ENCODE results near the gene ADARB1.

Gene ADARB1

GRCh38 chr21:45052960-45053359 is 21.4 kb upstream of the ADARB1 start:
- Histone ChIP-seq H3K36me3 (ENCODE audit: control insufficient read depth, insufficient read depth, low read length) (no peaks in the 10 kb centered on the region), H3K4me1 (ENCODE audit: control insufficient read depth, insufficient read depth, low read length) (peaks cover 2% of the 10 kb centered on the region), H3K9ac (ENCODE audit: low read depth, low read length) (no peak overlapping the region), H3K4me3 (ENCODE audit: low read depth, low read length) (no peak overlapping the region), H3K9me3 (ENCODE audit: control insufficient read depth, insufficient read depth, low read length) (no peaks in the 10 kb centered on the region), H3K27me3 (ENCODE audit: control insufficient read depth, insufficient read depth, low read length) (no peaks in the 10 kb centered on the region)

- H3K27me3 ChIP-seq (ENCODE audit: control insufficient read depth, insufficient read depth, low read length) = no peaks in the 10 kb centered on the region
- H3K4me1 ChIP-seq (ENCODE audit: control insufficient read depth, insufficient read depth, low read length) = peaks cover 2% of the 10 kb centered on the region
- no peak overlapping the region for H3K4me3 ChIP-seq (ENCODE audit: low read depth, low read length)
- no peak overlapping the region for H3K9ac ChIP-seq (ENCODE audit: low read depth, low read length)
- H3K9me3 ChIP-seq (ENCODE audit: control insufficient read depth, insufficient read depth, low read length) = no peaks in the 10 kb centered on the region
- no peaks in the 10 kb centered on the region for H3K36me3 ChIP-seq (ENCODE audit: control insufficient read depth, insufficient read depth, low read length)
Observed at GRCh38 chr21:45053561-45054226, 20.7 kb upstream of the ADARB1 start.

- Histone ChIP-seq H3K4me1 (ENCODE audit: control insufficient read depth, insufficient read depth, low read length) (peaks cover 2% of the 10 kb centered on the region), H3K9me3 (ENCODE audit: control insufficient read depth, insufficient read depth, low read length) (no peaks in the 10 kb centered on the region), H3K36me3 (ENCODE audit: control insufficient read depth, insufficient read depth, low read length) (no peaks in the 10 kb centered on the region), H3K4me3 (ENCODE audit: low read depth, low read length) (no peak overlapping the region), H3K27me3 (ENCODE audit: control insufficient read depth, insufficient read depth, low read length) (no peaks in the 10 kb centered on the region), H3K9ac (ENCODE audit: low read depth, low read length) (no peak overlapping the region)
Observed at GRCh38 chr21:45054227-45054926, 20.0 kb upstream of the ADARB1 start.

GRCh38 chr21:45054927-45055612 is 19.3 kb upstream of the ADARB1 start:
- Histone ChIP-seq H3K9me3 (ENCODE audit: control insufficient read depth, insufficient read depth, low read length) (no peaks in the 10 kb centered on the region), H3K4me1 (ENCODE audit: control insufficient read depth, insufficient read depth, low read length) (peaks cover 2% of the 10 kb centered on the region), H3K27me3 (ENCODE audit: control insufficient read depth, insufficient read depth, low read length) (no peaks in the 10 kb centered on the region), H3K36me3 (ENCODE audit: control insufficient read depth, insufficient read depth, low read length) (no peaks in the 10 kb centered on the region), H3K9ac (ENCODE audit: low read depth, low read length) (peak overlapping the region; percentile 14), H3K4me3 (ENCODE audit: low read depth, low read length) (no peak overlapping the region)

- Histone ChIP-seq H3K9ac (ENCODE audit: low read depth, low read length) (no peak overlapping the region), H3K4me3 (ENCODE audit: low read depth, low read length) (no peak overlapping the region), H3K36me3 (ENCODE audit: control insufficient read depth, insufficient read depth, low read length) (no peaks in the 10 kb centered on the region), H3K9me3 (ENCODE audit: control insufficient read depth, insufficient read depth, low read length) (no peaks in the 10 kb centered on the region), H3K4me1 (ENCODE audit: control insufficient read depth, insufficient read depth, low read length) (peaks cover 2% of the 10 kb centered on the region), H3K27me3 (ENCODE audit: control insufficient read depth, insufficient read depth, low read length) (no peaks in the 10 kb centered on the region)
Observed at GRCh38 chr21:45055861-45056260, 18.5 kb upstream of the ADARB1 start.

- Histone ChIP-seq H3K9me3 (ENCODE audit: control insufficient read depth, insufficient read depth, low read length) (no peaks in the 10 kb centered on the region), H3K4me3 (ENCODE audit: low read depth, low read length) (no peak overlapping the region), H3K4me1 (ENCODE audit: control insufficient read depth, insufficient read depth, low read length) (peaks cover 2% of the 10 kb centered on the region), H3K36me3 (ENCODE audit: control insufficient read depth, insufficient read depth, low read length) (no peaks in the 10 kb centered on the region), H3K9ac (ENCODE audit: low read depth, low read length) (no peak overlapping the region), H3K27me3 (ENCODE audit: control insufficient read depth, insufficient read depth, low read length) (no peaks in the 10 kb centered on the region)
Observed at GRCh38 chr21:45056296-45056904, 18.0 kb upstream of the ADARB1 start.

GRCh38 chr21:45056917-45057560 is 17.3 kb upstream of the ADARB1 start:
- Histone ChIP-seq H3K4me1 (ENCODE audit: control insufficient read depth, insufficient read depth, low read length) (no peaks in the 10 kb centered on the region), H3K9me3 (ENCODE audit: control insufficient read depth, insufficient read depth, low read length) (no peaks in the 10 kb centered on the region), H3K4me3 (ENCODE audit: low read depth, low read length) (no peak overlapping the region), H3K27me3 (ENCODE audit: control insufficient read depth, insufficient read depth, low read length) (no peaks in the 10 kb centered on the region), H3K36me3 (ENCODE audit: control insufficient read depth, insufficient read depth, low read length) (no peaks in the 10 kb centered on the region), H3K9ac (ENCODE audit: low read depth, low read length) (no peak overlapping the region)

GRCh38 chr21:45057886-45058285 is 16.5 kb upstream of the ADARB1 start:
- H3K36me3 ChIP-seq (ENCODE audit: control insufficient read depth, insufficient read depth, low read length) = no peaks in the 10 kb centered on the region
- H3K9ac ChIP-seq (ENCODE audit: low read depth, low read length) = no peak overlapping the region
- H3K4me1 ChIP-seq (ENCODE audit: control insufficient read depth, insufficient read depth, low read length) = no peaks in the 10 kb centered on the region
- H3K27me3 ChIP-seq (ENCODE audit: control insufficient read depth, insufficient read depth, low read length) = no peaks in the 10 kb centered on the region
- no peaks in the 10 kb centered on the region for H3K9me3 ChIP-seq (ENCODE audit: control insufficient read depth, insufficient read depth, low read length)
- H3K4me3 ChIP-seq (ENCODE audit: low read depth, low read length) = no peak overlapping the region

- H3K4me1 ChIP-seq (ENCODE audit: control insufficient read depth, insufficient read depth, low read length) = no peaks in the 10 kb centered on the region
- no peak overlapping the region for H3K4me3 ChIP-seq (ENCODE audit: low read depth, low read length)
- no peaks in the 10 kb centered on the region for H3K27me3 ChIP-seq (ENCODE audit: control insufficient read depth, insufficient read depth, low read length)
- no peaks in the 10 kb centered on the region for H3K9me3 ChIP-seq (ENCODE audit: control insufficient read depth, insufficient read depth, low read length)
- no peaks in the 10 kb centered on the region for H3K36me3 ChIP-seq (ENCODE audit: control insufficient read depth, insufficient read depth, low read length)
- H3K9ac ChIP-seq (ENCODE audit: low read depth, low read length) = no peak overlapping the region
Observed at GRCh38 chr21:45059121-45059520, 15.3 kb upstream of the ADARB1 start.

- Histone ChIP-seq H3K9ac (ENCODE audit: low read depth, low read length) (no peak overlapping the region), H3K9me3 (ENCODE audit: control insufficient read depth, insufficient read depth, low read length) (no peaks in the 10 kb centered on the region), H3K4me1 (ENCODE audit: control insufficient read depth, insufficient read depth, low read length) (no peaks in the 10 kb centered on the region), H3K36me3 (ENCODE audit: control insufficient read depth, insufficient read depth, low read length) (no peaks in the 10 kb centered on the region), H3K4me3 (ENCODE audit: low read depth, low read length) (no peak overlapping the region), H3K27me3 (ENCODE audit: control insufficient read depth, insufficient read depth, low read length) (no peaks in the 10 kb centered on the region)
Observed at GRCh38 chr21:45060089-45060488, 14.3 kb upstream of the ADARB1 start.

GRCh38 chr21:45060675-45061311 is 13.6 kb upstream of the ADARB1 start:
- no peak overlapping the region for H3K4me3 ChIP-seq (ENCODE audit: low read depth, low read length)
- H3K27me3 ChIP-seq (ENCODE audit: control insufficient read depth, insufficient read depth, low read length) = no peaks in the 10 kb centered on the region
- no peaks in the 10 kb centered on the region for H3K36me3 ChIP-seq (ENCODE audit: control insufficient read depth, insufficient read depth, low read length)
- no peaks in the 10 kb centered on the region for H3K9me3 ChIP-seq (ENCODE audit: control insufficient read depth, insufficient read depth, low read length)
- no peak overlapping the region for H3K9ac ChIP-seq (ENCODE audit: low read depth, low read length)
- H3K4me1 ChIP-seq (ENCODE audit: control insufficient read depth, insufficient read depth, low read length) = no peaks in the 10 kb centered on the region
